GM11168 (cell line): ENCODE results near the gene SEC16B.
"Not testable (repeated sequence)": the region's sequence is repeated elsewhere in the genome, so short reads cannot be mapped to it uniquely, and the experiment has no call there.

Source experiments
- in situ Hi-C: fragments of 300-500 bp; cut with MboI; formaldehyde crosslinking; loops from one replicate; pipeline ENCODE4 v1.12.0; 2022; ENCODE audit warnings: low sequenced_read_pairs; ENCODE audit not compliant: unreplicated experiment

Gene SEC16B

GRCh38 chr1:177969825-177970371 is at the start of gene SEC16B:
SEC16B (minus strand) TSS chr1:177970058; CDS start chr1:177967981, 2,077 bp downstream.
- in situ Hi-C loops, result no loop called here

GRCh38 chr1:178019622-178020021 is 49.8 kb upstream of the SEC16B start:
- in situ Hi-C loops, result no loop called here

GRCh38 chr1:178019208-178019607 is 49.4 kb upstream of the SEC16B start:
- in situ Hi-C loops, result no loop called here

- in situ Hi-C loops, result no loop called here
These were observed 47.7 kb upstream of the SEC16B start for GRCh38 chr1:178017517-178017916.

GRCh38 chr1:178011864-178012503 is 42.1 kb upstream of the SEC16B start:
- in situ Hi-C loops, result no loop called here

GRCh38 chr1:178011465-178011828 is 41.6 kb upstream of the SEC16B start:
- in situ Hi-C loops, result no loop called here

GRCh38 chr1:178010674-178011464 is 41.0 kb upstream of the SEC16B start:
- in situ Hi-C loops, result no loop called here

- in situ Hi-C loops, result no loop called here
These were observed 36.2 kb upstream of the SEC16B start for GRCh38 chr1:178006043-178006442.

- in situ Hi-C loops, result no loop called here
These were observed 35.6 kb upstream of the SEC16B start for GRCh38 chr1:178005450-178005849.

GRCh38 chr1:178004926-178005391 is 35.1 kb upstream of the SEC16B start:
- in situ Hi-C loops, result no loop called here

- in situ Hi-C loops, result no loop called here
These were observed 29.1 kb upstream of the SEC16B start for GRCh38 chr1:177998696-177999631.

GRCh38 chr1:177996957-177997356 is 27.1 kb upstream of the SEC16B start:
- in situ Hi-C loops, result no loop called here

- in situ Hi-C loops, result no loop called here
These were observed 25.5 kb upstream of the SEC16B start for GRCh38 chr1:177995369-177995768.

- in situ Hi-C loops, result not testable (repeated sequence)
These were observed 16.4 kb upstream of the SEC16B start for GRCh38 chr1:177986281-177986680.

- in situ Hi-C loops, result no loop called here
These were observed 14.9 kb upstream of the SEC16B start for GRCh38 chr1:177984761-177985160.

GRCh38 chr1:177984136-177984525 is 14.3 kb upstream of the SEC16B start:
- in situ Hi-C loops, result no loop called here

GRCh38 chr1:177983482-177984135 is 13.8 kb upstream of the SEC16B start:
- in situ Hi-C loops, result no loop called here

- in situ Hi-C loops, result no loop called here
These were observed 13.2 kb upstream of the SEC16B start for GRCh38 chr1:177983077-177983476.

GRCh38 chr1:177981200-177981599 is 11.3 kb upstream of the SEC16B start:
- in situ Hi-C loops, result no loop called here

GRCh38 chr1:177979272-177979671 is 9.4 kb upstream of the SEC16B start:
- in situ Hi-C loops, result no loop called here
